Ovary (tissue), 9 donors: ENCODE data around the gene NFIA. TPM values are rescaled to one million over a fixed set of nuclear protein-coding genes. Genes with fewer than 3 reads are reported as not detected.
"Not testable (repeated sequence)": the region's sequence is repeated elsewhere in the genome, so short reads cannot be mapped to it uniquely, and the experiment has no call there.

Experiments
- DNase-seq, 5 donors: peaks; one replicate each; pipeline ENCODE4 v3.0.0-alpha.2; 2019 to 2020
- H3K27ac ChIP-seq, 2 donors: fragments of 200-600 bp; one replicate each; pipeline versions ENCODE4 v1.5.1 to v1.8.0; 2019 to 2022
- H3K27me3 ChIP-seq: fragments of 200-600 bp; one replicate; pipeline ENCODE4 v1.8.0; 2022
- H3K36me3 ChIP-seq: fragments of 200-600 bp; sonication (generic); one replicate; pipeline ENCODE4 v1.5.1; 2019
- H3K4me1 ChIP-seq: one replicate; pipeline ENCODE4 v1.8.1; 2013; ENCODE audit warnings: mild to moderate bottlenecking, moderate library complexity; ENCODE audit not compliant: insufficient read depth
- H3K4me3 ChIP-seq: fragments of 200-600 bp; sonication (generic); one replicate; pipeline ENCODE4 v1.5.1; 2017
- H3K9me3 ChIP-seq, 2 donors: fragments of 200-600 bp in 1 of 2; sonication (generic) in 1 of 2; one replicate each; pipeline versions ENCODE4 v1.5.1 to v1.8.1; 2013 to 2019; ENCODE audit warnings: mild to moderate bottlenecking in 1 of 2, moderate library complexity in 1 of 2
- CTCF ChIP-seq, 3 donors: fragments of 450-650 bp in 2 of 3; fragments of 200-600 bp in 1 of 3; IDR thresholded peaks; one replicate each; pipeline versions ENCODE4 v1.5.1 to v1.8.0; 2016 to 2022; ENCODE audit warnings: antibody characterized with exemption in 3 of 3, mild to moderate bottlenecking in 1 of 3
- EP300 ChIP-seq: sonication (generic); formaldehyde crosslinking; IDR thresholded peaks from one replicate; pipeline ENCODE4 v1.6.1; 2017; ENCODE audit warnings: antibody characterized with exemption
- POLR2A ChIP-seq: fragments of 450-650 bp; IDR thresholded peaks from one replicate; pipeline ENCODE4 v1.6.1; 2017; ENCODE audit warnings: antibody characterized with exemption, mild to moderate bottlenecking, moderate library complexity
- WGBS, 3 donors: extraction: QIAGEN DNeasy Blood & Tissue Kit in 1 of 3; methylation state at CpG; one replicate each; pipeline versions ENCODE4 v1.1.5 to v1.1.7; 2013 to 2017; 5-methylcytosine and 5-hydroxymethylcytosine counted together
- intact Hi-C, 4 donors: fragments of 100-400 bp; cut with DNase I; formaldehyde crosslinking; loops; one replicate each; pipeline versions ENCODE4 v1.11.0 to v1.15.1; 2022 to 2023
- polyA plus RNA-seq, 2 donors: library from polyadenylated mRNA; stranded (reverse); fragments of 200-250 nt in 1 of 2; fragments of 350-450 nt in 1 of 2; fragmentation: Illumina TruSeq in 1 of 2; extraction: RNeasy Lipid Tissue Mini Kit (QIAGEN cat#74804) in 1 of 2; gene quantifications; one replicate each; pipeline ENCODE4 v1.2.3, GENCODE V29; 2013 to 2014
- total RNA-seq, 7 donors: library from RNA; depleted of rRNA in 2 of 7; stranded (reverse); fragments of >200 nt in 2 of 7; fragmentation: NEBNext Ultra II Directional in 3 of 7; extraction: Animal tissue kit (Norgen Biotek cat#: 25700) in 3 of 7; gene quantifications; one replicate each; pipeline versions ENCODE4 v1.1.0 to v1.2.4, GENCODE V29; 2016 to 2023
- donor health status: DM: no; HTN: no; CAD: no; lungs with moderate emphysema.
- donor health status: DM: no; HTN: no; CAD: no.
- donor health status: Bipolar disorder and iron deficiency.
- donor health status: DM: yes; HTN: yes; CAD: no.
- donor health status: DM: no; HTN: no; CAD: no.
- donor health status: DM: yes; HTN: yes; CAD: no.

Gene NFIA
- total and polyA plus RNA-seq, 9 donors, result 11.8 to 115 (median 80.9) TPM

GRCh38 chr1:61460191-61460590, 377.8 kb downstream of the NFIA start:
- Histone ChIP-seq H3K36me3 (no peaks in the 10 kb centered on the region), H3K27me3 (no peaks in the 10 kb centered on the region), H3K4me1 (peaks cover 1% of the 10 kb centered on the region), H3K27ac (no peak overlapping the region), H3K9me3 (no peaks in the 10 kb centered on the region), H3K4me3 (no peak overlapping the region)
- 91 to 95% (median 95%) methylated on average over 6 of the region's 6 CpGs for WGBS, 3 donors
- intact Hi-C loops, result loop anchor here in 3 of 4 donors (10.0 kb wide), 2 partner anchors 385 to 485 kb away; no protein-coding TSS in a partner anchor
- TF ChIP-seq CTCF (IDR thresholded peaks at IDR 0.05) (no peak), EP300 (no peak), POLR2A (no peak)
- no peak for DNase-seq

GRCh38 chr1:61461406-61462384, 379.3 kb downstream of the NFIA start:
- Histone ChIP-seq H3K27me3 (no peaks in the 10 kb centered on the region), H3K4me3 (no peak overlapping the region), H3K9me3 (no peaks in the 10 kb centered on the region), H3K4me1 (peaks cover 1% of the 10 kb centered on the region), H3K36me3 (no peaks in the 10 kb centered on the region), H3K27ac (no peak overlapping the region)
- 78 to 80% (median 79%) methylated on average over 14 of the region's 14 CpGs for WGBS, 3 donors
- no peak for DNase-seq
- TF ChIP-seq POLR2A, result no peak
- TF ChIP-seq EP300, result no peak
- intact Hi-C loops, result loop anchor here in 3 of 4 donors (10.0 kb wide), 2 partner anchors 383 to 487 kb away; no protein-coding TSS in a partner anchor

GRCh38 chr1:61462628-61463027, 380.3 kb downstream of the NFIA start:
- TF ChIP-seq CTCF (IDR thresholded peaks at IDR 0.05) (no peak), POLR2A (no peak), EP300 (no peak)
- Histone ChIP-seq H3K27ac (no peak overlapping the region), H3K4me3 (no peak overlapping the region), H3K27me3 (no peaks in the 10 kb centered on the region), H3K36me3 (no peaks in the 10 kb centered on the region), H3K4me1 (peaks cover 1% of the 10 kb centered on the region), H3K9me3 (no peaks in the 10 kb centered on the region)
- 97 to 100% (median 97%) methylated on average over 1 of the region's 1 CpG for WGBS, 3 donors
- intact Hi-C loops, result loop anchor here in 3 of 4 donors (10.0 kb wide), 2 partner anchors 382 to 488 kb away; no protein-coding TSS in a partner anchor
- DNase-seq, result no peak

- no peaks in the 10 kb centered on the region for H3K27me3 ChIP-seq
- intact Hi-C loops, result loop anchor here in 3 of 4 donors (10.0 kb wide), 2 partner anchors 382 to 488 kb away; no protein-coding TSS in a partner anchor
- no peaks in the 10 kb centered on the region for H3K36me3 ChIP-seq
- H3K4me1 ChIP-seq, result peaks cover 1% of the 10 kb centered on the region
- no peaks in the 10 kb centered on the region for H3K9me3 ChIP-seq
- TF ChIP-seq EP300, result no peak
- TF ChIP-seq CTCF (IDR thresholded peaks at IDR 0.05), result no peak
- no peak for TF ChIP-seq POLR2A
- no peak for DNase-seq
- H3K27ac ChIP-seq, result no peak overlapping the region
- WGBS, 3 donors, result 87 to 92% (median 88%) methylated on average over 4 of the region's 4 CpGs
- H3K4me3 ChIP-seq, result no peak overlapping the region
Measured at GRCh38 chr1:61463220-61463619, 380.9 kb downstream of the NFIA start.

GRCh38 chr1:61467836-61468235, 385.5 kb downstream of the NFIA start:
- not testable (repeated sequence) for H3K27me3 ChIP-seq, DNase-seq, H3K27ac ChIP-seq, H3K36me3 ChIP-seq, H3K9me3 ChIP-seq, H3K4me1 ChIP-seq, H3K4me3 ChIP-seq
- intact Hi-C loops, result loop anchor here in 3 of 4 donors (10.0 kb wide), 2 partner anchors 377 to 493 kb away; no protein-coding TSS in a partner anchor
- 92 to 94% (median 93%) methylated on average over 5 of the region's 5 CpGs for whole genome bisulfite sequencing, 3 donors
